GM21576 (cell line): ENCODE measurements around the gene CHPT1.
"Not testable (repeated sequence)": the region's sequence is repeated elsewhere in the genome, so short reads cannot be mapped to it uniquely, and the experiment has no call there.

Experiments
- ATAC-seq: cut with Tn5 transposase; IDR thresholded peaks from one replicate; pipeline ENCODE4 v1.9.1; 2021; ENCODE audit warnings: mild to moderate bottlenecking, moderate library complexity; ENCODE audit not compliant: unreplicated experiment

CHPT1 gene

GRCh38 chr12:101719566-101719965 is 22.1 kb downstream of the CHPT1 start:
- no peak for ATAC-seq

GRCh38 chr12:101720118-101720517 is 22.7 kb downstream of the CHPT1 start:
- ATAC-seq, result no peak

- ATAC-seq, result no peak
These were observed 25.0 kb downstream of the CHPT1 start for GRCh38 chr12:101722392-101722791.

- no peak for ATAC-seq
These were observed 29.7 kb downstream of the CHPT1 start for GRCh38 chr12:101727098-101727497.

DNA sequence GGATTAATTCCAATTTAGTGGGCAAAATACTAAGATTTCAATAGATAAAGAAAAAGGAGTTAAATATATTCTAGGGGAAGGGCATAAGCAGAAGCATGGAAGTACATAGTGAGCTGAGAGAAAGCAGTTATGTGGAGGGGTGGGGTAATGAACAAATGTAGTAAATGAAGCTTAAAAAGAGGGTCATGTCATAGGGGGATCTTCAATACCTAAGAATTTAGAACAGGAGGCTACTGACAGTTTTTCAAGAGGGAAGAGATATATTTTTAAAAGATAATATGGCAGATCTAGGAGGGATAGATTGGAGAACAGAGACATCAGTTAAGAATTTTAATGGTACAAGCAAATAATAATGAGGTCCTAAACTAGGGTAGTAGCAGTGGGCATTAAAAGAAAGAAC is 32.4 kb downstream of the CHPT1 start:
- ATAC-seq, result no peak

GRCh38 chr12:101732318-101732717 is 34.9 kb downstream of the CHPT1 start:
- ATAC-seq, result no peak

DNA sequence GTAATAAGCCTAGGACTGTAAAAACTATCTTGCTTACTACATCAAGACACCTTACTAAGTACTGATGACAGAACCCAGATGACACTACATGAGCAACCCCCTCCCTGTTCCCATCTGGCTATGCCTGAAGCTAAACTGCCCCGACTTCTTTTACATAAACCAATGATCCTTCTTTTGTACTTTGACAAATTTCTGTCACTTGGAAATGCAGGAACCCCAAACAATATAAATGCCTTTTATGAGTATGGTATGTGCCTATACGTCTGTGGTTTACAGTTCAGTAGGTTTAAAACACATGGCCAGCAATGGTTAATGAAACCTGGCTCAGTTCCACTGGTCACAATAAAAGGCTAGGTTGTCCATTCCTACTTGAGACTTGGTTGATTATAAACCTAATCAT is 35.7 kb downstream of the CHPT1 start:
- ATAC-seq, result no peak

- not testable (repeated sequence) for ATAC-seq
These were observed 37.0 kb downstream of the CHPT1 start for GRCh38 chr12:101734482-101734881.

DNA sequence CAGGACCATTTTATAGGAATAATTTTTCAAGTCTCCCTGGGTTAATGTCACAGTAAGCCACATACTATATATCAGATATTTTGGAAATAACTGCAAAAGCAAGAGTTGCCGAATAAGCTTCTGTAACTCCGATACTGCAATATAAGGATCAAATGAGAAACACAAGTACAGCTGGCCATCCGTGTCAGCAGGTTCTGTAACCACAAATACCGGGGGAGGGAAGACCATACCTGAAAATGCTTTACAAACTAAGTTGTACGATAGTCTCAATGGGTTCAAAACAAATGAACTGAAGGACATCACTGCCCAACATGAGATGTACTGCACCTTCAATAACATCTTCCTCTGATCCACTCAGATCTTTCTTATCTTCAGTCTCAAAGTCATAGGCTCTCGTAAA is 40.0 kb downstream of the CHPT1 start:
- ATAC-seq, result no peak

DNA sequence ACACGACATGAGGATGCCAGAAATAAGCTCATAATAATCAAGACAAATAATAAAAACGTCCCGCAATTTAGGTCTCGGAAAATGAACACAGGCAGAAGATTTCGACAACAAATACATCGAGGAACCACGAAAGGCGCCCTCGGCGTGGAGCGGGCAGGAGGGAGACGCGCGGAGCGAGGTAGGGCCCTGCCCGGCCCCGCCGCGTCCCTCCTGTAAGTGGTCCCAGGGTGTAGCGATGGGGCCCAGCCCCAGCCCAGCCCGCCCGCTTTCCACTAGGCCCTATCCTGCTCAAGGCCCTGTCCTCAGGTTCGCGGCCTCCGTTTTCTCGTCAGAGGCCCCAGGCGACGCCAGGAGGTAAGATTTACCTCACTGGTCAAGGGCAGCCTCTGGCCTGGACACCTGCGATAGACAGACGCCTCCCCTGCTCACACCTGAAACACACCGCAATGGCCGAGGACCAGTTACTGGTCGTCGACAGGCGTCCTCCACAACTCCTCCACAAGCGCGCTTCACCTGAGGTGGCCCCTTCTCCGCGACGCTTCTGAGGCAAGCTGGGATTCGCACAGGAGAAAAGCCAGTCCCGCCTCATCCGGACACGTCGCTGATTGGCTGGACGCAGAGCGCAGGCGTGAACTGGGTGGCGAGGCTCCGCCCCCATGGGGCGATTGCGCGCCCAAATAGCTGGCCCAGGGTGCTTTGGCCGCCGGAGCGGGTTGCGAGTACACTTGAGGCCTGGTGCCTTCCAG is 41.7 kb downstream of the CHPT1 start, which contains the start of gene SYCP3:
Gene SYCP3 (minus strand): TSS at position 543 of the 746 bp plus-strand sequence. CDS start 1,527 bp downstream, outside the sequence.
- ATAC-seq, result no peak

DNA sequence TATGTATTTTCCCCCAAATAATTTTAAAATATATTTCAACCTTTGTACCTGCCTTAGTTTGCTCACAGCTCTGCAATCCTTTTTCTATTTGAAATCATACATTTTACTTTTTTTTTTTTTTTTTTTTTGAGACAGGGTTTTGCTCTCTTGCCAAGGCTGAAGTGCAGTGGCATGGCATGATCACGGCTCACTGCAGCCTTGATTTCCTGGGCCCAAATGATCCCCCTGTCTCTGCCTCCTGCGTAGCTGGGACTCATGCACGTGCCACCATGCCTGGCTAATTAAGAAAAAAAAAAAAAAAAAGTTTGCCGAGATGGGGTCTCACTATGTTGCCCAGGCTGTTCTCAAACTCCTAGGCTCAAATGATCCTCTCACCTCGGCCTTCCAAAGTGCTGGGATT is 43.1 kb downstream of the CHPT1 start:
- no peak for ATAC-seq

DNA sequence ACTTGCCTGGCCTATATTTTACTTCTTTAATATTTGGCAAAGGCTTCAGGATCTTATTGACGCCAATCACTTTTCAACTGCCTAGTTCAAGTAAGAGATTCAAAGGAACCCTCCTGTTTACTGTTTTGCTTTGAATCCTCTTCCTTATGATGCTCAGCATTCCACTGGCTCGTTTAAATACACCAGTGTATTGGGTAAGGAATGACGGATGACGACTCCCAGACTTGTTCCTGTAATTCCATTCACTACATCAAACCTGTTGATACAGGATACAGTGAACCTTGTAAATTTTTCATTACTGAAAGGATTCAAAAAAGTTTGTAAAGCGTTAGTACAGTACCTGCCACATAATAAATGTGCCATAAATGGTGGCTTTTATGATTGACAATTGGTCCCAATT is 43.5 kb downstream of the CHPT1 start:
- no peak for ATAC-seq

DNA sequence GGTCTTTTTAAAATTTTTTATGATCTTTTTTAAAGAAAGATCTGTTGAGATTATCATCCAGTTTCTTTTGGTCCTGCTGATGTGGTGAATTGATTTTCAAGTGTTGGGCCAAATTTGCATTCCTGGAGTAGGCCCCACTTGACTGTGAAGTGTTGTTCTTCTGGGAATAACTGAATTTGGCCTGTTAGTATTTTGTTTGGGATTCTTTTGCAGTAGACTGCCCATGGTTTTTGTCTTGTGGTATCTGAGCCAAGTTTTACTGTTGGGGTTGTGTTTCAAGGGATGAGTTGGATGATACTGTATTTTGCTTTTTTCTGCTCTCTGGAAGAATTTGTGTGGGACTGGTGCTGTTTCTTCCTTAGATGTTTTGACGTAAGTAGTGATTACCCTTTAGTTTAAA is 45.8 kb downstream of the CHPT1 start:
- peak; percentile 4 for ATAC-seq

DNA sequence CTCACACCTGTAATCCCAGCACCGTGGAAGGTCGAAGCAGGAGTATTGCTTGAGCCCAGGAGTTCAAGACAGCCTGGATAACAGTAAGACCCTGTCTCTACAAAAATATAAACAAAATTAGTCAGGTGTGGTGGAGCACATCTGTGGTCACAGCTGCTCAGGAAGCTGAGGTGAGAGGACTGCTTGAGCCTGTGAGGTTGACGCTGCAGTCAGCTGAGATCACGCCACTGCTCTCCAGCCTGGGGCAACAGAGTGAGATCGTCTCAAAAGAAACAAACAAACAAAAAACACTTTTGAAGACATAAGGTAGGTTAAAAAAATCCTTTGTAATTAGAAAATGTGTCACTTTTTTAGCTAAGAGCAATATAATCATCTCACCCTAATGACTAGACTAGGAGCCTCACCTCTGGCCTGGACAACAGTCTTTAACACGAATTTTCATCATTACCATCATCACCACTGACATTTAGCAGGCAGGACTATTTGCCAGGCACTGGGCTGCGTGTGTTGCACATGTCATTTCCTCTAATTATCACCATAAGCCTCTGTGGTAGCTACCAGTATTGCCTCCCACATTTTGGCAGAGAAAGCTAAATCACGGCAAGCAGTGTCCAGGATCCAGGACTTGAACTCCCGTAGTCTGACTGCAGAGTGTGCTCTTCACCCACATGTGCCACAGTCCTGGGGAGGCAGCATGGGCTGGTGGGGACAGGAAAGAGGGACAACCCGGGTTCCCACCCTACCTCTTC is 46.5 kb downstream of the CHPT1 start:
- ATAC-seq, result peak; percentile 96

DNA sequence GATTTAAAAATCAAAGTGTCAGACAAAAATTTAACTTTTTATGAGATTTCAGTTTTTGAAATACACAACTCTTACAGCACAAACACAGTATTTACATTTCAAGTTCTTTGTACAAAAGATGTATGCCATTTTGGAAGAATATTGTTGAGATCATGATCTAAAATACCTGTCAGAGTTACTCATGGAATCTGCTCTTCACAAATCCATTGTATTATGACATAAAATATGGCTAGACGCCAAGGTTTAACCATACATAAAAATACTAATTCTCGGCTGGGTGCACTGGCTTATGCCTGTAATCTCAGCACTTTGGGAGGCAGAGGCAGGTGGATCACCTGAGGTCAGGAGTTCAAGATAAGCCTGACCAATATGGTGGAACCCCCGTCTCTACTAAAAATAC is 48.0 kb downstream of the CHPT1 start:
- no peak for ATAC-seq

DNA sequence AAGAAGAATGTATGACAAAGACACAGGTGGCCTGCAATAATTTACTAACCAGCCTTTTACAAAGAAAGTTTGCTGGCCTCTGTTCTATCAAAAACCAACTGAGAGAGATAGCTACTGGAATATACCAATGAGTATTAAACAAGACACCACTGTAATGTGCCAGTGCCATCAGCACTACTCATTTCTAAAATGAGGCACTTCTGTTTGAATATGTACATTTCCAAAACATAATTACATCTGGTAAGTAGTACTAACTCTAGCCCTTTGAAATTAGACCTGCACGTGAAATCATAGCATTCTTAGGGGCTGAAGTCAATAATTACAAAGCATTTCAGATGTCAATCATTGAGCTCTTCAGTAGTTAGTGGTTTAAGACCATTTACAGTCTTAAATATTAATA is 48.8 kb downstream of the CHPT1 start:
- ATAC-seq, result no peak

DNA sequence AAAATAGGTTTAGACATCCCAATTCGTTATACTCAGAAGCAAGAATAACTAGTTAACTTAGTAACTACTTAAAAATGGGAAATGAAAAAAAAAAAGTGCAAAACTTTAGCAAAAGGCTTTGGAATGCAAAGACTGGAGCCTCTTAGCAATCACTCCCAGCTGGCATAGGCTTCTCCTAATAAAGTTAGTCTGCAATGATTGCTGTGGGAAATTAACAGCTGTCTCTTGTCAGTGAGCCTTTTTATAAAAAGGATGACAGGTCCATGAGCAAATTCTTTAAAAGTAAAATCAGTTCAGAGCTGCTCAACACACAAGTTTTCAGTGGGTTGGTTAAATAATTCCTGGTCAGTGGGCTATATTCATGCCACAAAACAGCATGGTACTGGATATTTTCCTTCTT is 49.2 kb downstream of the CHPT1 start:
- no peak for ATAC-seq

DNA sequence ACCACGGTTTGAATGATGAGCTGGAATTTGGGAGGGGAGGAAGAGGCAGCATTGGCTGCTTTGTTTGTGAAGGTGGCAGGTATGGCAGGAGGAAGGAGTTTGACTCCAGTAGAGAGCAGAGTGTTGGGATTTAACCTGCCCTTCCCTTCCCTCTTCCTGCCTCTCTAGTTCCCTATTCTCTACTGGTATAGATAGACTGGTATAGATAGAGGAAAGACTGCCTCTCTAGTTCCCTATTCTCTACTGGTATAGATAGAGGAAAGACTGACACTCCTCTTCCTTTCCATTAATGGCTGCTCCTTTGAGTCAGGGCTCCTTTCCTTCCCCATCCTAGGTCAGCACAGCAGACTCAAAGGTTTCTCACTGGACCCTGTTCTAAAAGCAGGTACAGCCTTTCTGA is 50.3 kb downstream of the CHPT1 start:
- ATAC-seq, result no peak

- no peak for ATAC-seq
These were observed 51.5 kb downstream of the CHPT1 start for GRCh38 chr12:101748907-101749306.

DNA sequence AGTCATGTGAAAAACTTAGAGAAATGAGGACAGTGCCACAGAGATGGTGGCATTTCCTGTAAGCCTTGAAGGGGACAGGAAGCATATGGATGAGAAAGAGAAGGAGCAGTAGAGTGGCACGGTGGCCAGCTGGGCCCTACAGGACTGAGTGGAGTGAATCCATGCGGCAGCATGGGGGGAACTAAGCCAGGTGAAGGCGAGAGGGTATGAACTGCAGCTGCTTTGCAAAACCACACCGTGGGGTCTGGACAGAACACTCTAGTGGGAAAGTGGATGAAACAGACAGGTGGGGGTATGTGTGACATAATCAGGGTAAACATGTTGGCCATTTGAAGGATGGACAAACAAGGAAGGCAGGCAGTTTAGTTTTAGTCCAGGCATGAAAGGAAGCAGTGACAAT is 52.2 kb downstream of the CHPT1 start:
- no peak for ATAC-seq

DNA sequence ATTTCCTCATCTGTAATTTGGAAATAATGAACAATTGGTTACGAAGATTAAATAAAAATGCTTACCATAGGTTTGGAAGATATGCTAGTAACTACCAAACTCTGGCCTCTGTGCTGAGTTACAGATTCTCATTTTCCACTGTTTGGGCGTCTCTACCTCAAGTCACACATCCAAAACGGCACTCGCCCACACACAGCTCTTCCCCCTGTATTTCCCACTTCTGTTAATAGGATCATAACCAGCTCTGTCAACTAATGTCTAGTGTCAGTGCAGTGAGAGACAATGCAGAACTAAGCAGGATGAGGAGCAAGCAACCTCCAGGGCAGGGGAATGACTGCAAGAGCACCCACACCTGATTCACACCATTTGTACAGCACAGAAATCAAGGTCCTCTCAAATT is 52.7 kb downstream of the CHPT1 start:
- no peak for ATAC-seq

- ATAC-seq, result no peak
These were observed 62.1 kb downstream of the CHPT1 start for GRCh38 chr12:101759396-101760047.
